Measurements from ENCODE around the gene ST6GALNAC5. TPM values are rescaled to one million over a fixed set of nuclear protein-coding genes. Genes with fewer than 3 reads are reported as not detected.

ST6GALNAC5 gene
- total RNA-seq, 4 donors from 2014 or later = 0.27 to 5.7 (median 1.4) TPM

DNA sequence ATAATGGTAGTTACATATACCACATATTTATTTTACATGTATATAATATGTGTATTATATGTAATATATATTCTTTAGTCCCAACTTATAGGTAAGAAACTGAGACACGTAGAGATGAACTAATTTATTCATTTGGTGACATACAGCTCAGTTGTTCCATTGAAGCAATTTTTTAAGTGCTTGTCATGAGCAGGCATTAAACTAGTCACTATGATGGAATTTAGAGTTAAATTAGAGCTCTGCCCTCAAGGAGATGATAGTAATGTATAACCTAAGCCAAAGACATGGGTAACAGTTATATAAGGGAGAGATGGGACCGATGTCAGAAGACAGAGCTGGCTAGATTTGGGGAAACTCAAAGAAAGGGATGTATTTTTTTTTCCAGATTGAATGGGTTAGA, 83.0 kb downstream of the ST6GALNAC5 start:
- no peak for DNase-seq
- no peak for TF ChIP-seq POLR2A (IDR thresholded peaks at IDR 0.05)
- TF ChIP-seq, protein P1, sequence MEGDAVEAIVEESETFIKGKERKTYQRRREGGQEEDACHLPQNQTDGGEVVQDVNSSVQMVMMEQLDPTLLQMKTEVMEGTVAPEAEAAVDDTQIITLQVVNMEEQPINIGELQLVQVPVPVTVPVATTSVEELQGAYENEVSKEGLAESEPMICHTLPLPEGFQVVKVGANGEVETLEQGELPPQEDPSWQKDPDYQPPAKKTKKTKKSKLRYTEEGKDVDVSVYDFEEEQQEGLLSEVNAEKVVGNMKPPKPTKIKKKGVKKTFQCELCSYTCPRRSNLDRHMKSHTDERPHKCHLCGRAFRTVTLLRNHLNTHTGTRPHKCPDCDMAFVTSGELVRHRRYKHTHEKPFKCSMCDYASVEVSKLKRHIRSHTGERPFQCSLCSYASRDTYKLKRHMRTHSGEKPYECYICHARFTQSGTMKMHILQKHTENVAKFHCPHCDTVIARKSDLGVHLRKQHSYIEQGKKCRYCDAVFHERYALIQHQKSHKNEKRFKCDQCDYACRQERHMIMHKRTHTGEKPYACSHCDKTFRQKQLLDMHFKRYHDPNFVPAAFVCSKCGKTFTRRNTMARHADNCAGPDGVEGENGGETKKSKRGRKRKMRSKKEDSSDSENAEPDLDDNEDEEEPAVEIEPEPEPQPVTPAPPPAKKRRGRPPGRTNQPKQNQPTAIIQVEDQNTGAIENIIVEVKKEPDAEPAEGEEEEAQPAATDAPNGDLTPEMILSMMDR (IDR thresholded peaks at IDR 0.05) = no peak
- no peaks in the 10 kb centered on the region for H3K27me3 ChIP-seq
- WGBS, 2 donors = 66 to 73% methylated on average over 2 of the region's 2 CpGs
- H3K27ac ChIP-seq = no peak overlapping the region
- no peaks in the 10 kb centered on the region for H3K4me1 ChIP-seq
- no peaks in the 10 kb centered on the region for H3K9me3 ChIP-seq
- no peaks in the 10 kb centered on the region for H3K36me3 ChIP-seq
- intact Hi-C loops (cut with DNase I) = no loop called here
- H3K4me3 ChIP-seq = no peak overlapping the region

DNA sequence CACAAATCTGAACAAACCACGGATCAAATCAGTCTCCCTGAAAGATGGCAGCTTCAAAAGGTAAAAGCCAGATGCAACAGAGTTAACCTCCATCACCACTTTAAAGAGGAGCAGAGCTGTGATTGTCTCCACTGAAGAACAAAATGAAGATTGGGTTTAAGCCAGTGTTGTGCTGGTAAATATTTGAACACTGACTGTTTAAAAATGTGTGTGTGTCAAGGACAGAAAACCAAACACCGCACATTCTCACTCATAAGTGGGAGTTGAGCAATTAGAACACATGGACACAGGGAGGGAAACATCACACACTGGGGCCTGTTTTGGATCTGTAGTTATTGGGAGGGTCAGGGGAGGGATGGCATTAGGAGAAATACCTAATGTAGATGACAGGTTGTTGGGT, 83.9 kb downstream of the ST6GALNAC5 start:
- H3K27me3 ChIP-seq = no peaks in the 10 kb centered on the region
- intact Hi-C loops (cut with DNase I) = no loop called here
- DNase-seq = no peak
- H3K36me3 ChIP-seq = no peaks in the 10 kb centered on the region
- WGBS, 2 donors = 53 to 59% methylated on average over 2 of the region's 2 CpGs
- H3K9me3 ChIP-seq = no peaks in the 10 kb centered on the region
- TF ChIP-seq, protein P1 (IDR thresholded peaks at IDR 0.05) = no peak
- no peak for TF ChIP-seq POLR2A (IDR thresholded peaks at IDR 0.05)
- no peaks in the 10 kb centered on the region for H3K4me1 ChIP-seq
- no peak overlapping the region for H3K4me3 ChIP-seq
- no peak overlapping the region for H3K27ac ChIP-seq

DNA sequence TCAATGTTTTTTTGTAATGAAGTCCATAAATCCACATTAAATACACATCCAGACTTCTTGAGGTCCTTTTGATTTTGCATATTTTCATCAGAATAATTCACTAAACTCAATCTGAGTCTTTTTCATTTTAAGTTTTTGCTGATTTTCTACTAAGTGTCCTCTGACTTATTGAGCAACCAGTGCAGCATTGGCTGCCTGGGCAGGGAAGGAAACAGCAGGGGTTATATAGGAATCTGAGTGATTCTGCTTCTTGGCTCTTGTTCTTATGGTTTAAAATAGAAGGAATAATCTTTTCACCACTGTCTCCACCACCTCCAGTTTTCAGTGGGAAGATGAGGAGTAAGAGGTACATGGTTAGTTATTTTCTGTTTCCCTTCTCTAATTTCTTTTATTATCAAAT, 88.4 kb downstream of the ST6GALNAC5 start:
- Histone ChIP-seq H3K4me3 (no peak overlapping the region), H3K9me3 (no peaks in the 10 kb centered on the region)
- intact Hi-C loops (cut with DNase I) = no loop called here

DNA sequence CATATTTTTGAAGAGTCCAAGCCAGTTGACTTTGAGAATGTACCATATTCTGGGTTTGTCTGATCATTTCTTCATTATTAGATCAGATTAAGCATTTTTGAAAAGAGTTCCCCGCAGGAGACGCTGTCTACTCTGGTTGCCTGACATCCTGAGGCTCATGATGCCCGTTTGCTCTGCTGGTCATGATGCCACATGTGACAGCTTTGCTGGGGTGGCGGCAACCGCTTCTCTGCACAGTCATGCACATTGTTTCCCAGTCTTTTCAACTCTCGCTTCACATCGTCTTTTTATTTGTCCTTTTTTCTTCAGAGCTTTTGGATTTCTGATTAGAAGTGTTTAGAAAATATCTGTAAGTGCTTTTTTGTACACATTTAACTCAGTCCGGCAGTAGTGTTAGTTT, 90.7 kb downstream of the ST6GALNAC5 start:
- 76% methylated on average over 8 of the region's 8 CpGs for WGBS, 2 donors
- H3K36me3 ChIP-seq = no peaks in the 10 kb centered on the region
- TF ChIP-seq, protein P1 (IDR thresholded peaks at IDR 0.05) = no peak
- TF ChIP-seq POLR2A (IDR thresholded peaks at IDR 0.05) = no peak
- H3K27me3 ChIP-seq = no peaks in the 10 kb centered on the region
- no peaks in the 10 kb centered on the region for H3K9me3 ChIP-seq
- intact Hi-C loops (cut with DNase I) = no loop called here
- H3K4me1 ChIP-seq = no peaks in the 10 kb centered on the region
- no peak overlapping the region for H3K4me3 ChIP-seq
- no peak overlapping the region for H3K27ac ChIP-seq
- DNase-seq = no peak

More for the DNA sequence above, 88.4 kb downstream of the ST6GALNAC5 start:
- DNase-seq = no peak
- Histone ChIP-seq H3K4me1 (no peaks in the 10 kb centered on the region), H3K27me3 (no peaks in the 10 kb centered on the region), H3K27ac (no peak overlapping the region), H3K36me3 (no peaks in the 10 kb centered on the region)
- TF ChIP-seq, protein P1 (IDR thresholded peaks at IDR 0.05) = no peak
- no peak for TF ChIP-seq POLR2A (IDR thresholded peaks at IDR 0.05)

DNA sequence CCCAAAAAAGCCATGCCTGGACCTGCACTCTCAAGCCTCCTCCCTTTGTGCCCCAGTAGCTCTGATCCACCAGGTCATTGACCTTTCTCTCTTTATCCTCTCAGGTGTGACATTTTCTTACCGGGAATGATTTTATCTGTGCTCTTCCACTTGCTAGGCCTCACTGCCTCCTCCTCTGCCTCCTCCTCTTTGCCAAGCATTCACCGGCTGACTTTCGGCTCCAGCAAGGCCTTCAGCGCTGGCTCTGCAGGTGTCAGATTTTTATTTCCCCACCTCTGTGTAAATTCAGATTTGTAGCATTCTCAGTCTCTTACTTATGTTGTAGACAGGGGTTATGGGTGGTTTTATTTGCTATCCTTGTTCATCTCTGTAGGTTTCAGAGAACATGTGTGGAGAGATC, 91.5 kb downstream of the ST6GALNAC5 start:
- intact Hi-C loops (cut with DNase I) = no loop called here
- H3K36me3 ChIP-seq = no peaks in the 10 kb centered on the region
- 76 to 86% methylated on average over 4 of the region's 4 CpGs for WGBS, 2 donors

More for the DNA sequence above, 91.5 kb downstream of the ST6GALNAC5 start:
- no peaks in the 10 kb centered on the region for H3K27me3 ChIP-seq
- no peaks in the 10 kb centered on the region for H3K4me1 ChIP-seq
- H3K4me3 ChIP-seq = no peak overlapping the region
- no peak for DNase-seq
- H3K9me3 ChIP-seq = no peaks in the 10 kb centered on the region
- H3K27ac ChIP-seq = no peak overlapping the region
- no peak for TF ChIP-seq POLR2A (IDR thresholded peaks at IDR 0.05)
- TF ChIP-seq, protein P1 (IDR thresholded peaks at IDR 0.05) = no peak
